HL-60 (cell line): ENCODE data around the gene SEZ6L2.
A peak's percentile ranks its signal among the peaks of the same experiment; 100 is the strongest.

ENCODE experiments used
- DNase-seq, 2 experiments: peaks; one replicate each; pipeline ENCODE4 v3.0.0-alpha.2; 2010 to 2020; ENCODE audit warnings: low read depth in 1 of 2, low spot score in 1 of 2
- H3K27ac ChIP-seq: fragments of 250-450 bp; sonication (Bioruptor Pico); replicated peaks from 2 replicates; pipeline ENCODE4 v1.5.1; 2020; ENCODE audit warnings: mild to moderate bottlenecking, moderate library complexity
- H3K27me3 ChIP-seq: fragments of 250-450 bp; sonication (Bioruptor Pico); 2 replicates; pipeline ENCODE4 v1.5.1; 2021; ENCODE audit warnings: mild to moderate bottlenecking, moderate library complexity; ENCODE audit not compliant: insufficient read depth, poor library complexity, severe bottlenecking
- H3K4me3 ChIP-seq: replicated peaks from 2 replicates; pipeline ENCODE4 v1.5.1; 2011; ENCODE audit warnings: mild to moderate bottlenecking, control low read depth, low read length; ENCODE audit not compliant: insufficient read depth
- GABPA ChIP-seq: IDR thresholded peaks from 2 replicates; pipeline ENCODE4 v1.6.1; 2012; ENCODE audit warnings: low read depth
- POLR2AphosphoS5 ChIP-seq: IDR thresholded peaks from 2 replicates; pipeline ENCODE4 v1.6.1; 2012; ENCODE audit warnings: low read depth
- SPI1 ChIP-seq: IDR thresholded peaks from 2 replicates; pipeline ENCODE4 v1.6.1; 2012; ENCODE audit warnings: low read depth, mild to moderate bottlenecking, borderline replicate concordance
- TF ChIP-seq, protein P1 (sequence below): IDR thresholded peaks from 2 replicates; pipeline ENCODE4 v1.6.1; 2012; ENCODE audit warnings: low read depth; ENCODE audit not compliant: insufficient replicate concordance
- TF ChIP-seq, protein P2 (sequence below): IDR thresholded peaks from one replicate; pipeline ENCODE4 v1.5.1; 2011; ENCODE audit warnings: low read length, control low read depth, inconsistent platforms; ENCODE audit not compliant: insufficient read depth

Gene SEZ6L2

DNA sequence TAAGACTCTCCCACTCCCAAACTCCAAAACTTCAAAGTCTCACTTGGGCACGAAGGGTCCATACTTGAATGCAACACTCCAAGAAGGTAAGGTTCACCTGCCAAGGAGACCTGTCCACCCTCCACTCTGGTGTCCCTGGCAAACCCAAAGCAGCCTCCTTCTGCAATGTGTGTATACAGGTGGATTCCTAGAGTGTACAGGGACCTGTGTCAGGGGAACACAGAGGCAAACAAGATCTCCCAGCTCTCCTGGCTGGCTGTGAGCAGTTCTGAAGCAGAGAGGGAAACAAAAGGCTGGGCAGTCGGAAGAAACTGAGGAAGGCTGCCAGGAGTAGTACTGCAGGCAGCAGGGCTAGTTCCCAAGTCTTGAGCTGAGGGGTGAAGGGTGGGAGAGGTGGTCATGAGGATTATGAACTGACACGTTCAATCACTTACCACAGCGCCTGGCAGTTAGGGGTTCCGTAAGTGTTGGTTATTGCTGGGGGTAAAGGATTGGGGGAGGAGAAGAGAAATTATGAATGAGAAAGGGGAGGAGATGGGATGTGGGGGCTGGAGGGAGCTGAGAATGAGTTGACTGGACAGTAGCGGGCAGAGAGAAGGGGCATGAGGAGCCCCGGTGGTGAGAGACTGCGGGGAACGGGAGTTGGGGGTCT lies 25.9 kb upstream of the SEZ6L2 start:
- DNase-seq, result peak in 1 of 2 experiments; percentile 32
- Histone ChIP-seq H3K27me3 (no peaks in the 10 kb centered on the region), H3K27ac (peak overlapping the region; percentile 75), H3K4me3 (peak overlapping the region; percentile 100)
- no peak for TF ChIP-seq GABPA
- TF ChIP-seq, protein P1, sequence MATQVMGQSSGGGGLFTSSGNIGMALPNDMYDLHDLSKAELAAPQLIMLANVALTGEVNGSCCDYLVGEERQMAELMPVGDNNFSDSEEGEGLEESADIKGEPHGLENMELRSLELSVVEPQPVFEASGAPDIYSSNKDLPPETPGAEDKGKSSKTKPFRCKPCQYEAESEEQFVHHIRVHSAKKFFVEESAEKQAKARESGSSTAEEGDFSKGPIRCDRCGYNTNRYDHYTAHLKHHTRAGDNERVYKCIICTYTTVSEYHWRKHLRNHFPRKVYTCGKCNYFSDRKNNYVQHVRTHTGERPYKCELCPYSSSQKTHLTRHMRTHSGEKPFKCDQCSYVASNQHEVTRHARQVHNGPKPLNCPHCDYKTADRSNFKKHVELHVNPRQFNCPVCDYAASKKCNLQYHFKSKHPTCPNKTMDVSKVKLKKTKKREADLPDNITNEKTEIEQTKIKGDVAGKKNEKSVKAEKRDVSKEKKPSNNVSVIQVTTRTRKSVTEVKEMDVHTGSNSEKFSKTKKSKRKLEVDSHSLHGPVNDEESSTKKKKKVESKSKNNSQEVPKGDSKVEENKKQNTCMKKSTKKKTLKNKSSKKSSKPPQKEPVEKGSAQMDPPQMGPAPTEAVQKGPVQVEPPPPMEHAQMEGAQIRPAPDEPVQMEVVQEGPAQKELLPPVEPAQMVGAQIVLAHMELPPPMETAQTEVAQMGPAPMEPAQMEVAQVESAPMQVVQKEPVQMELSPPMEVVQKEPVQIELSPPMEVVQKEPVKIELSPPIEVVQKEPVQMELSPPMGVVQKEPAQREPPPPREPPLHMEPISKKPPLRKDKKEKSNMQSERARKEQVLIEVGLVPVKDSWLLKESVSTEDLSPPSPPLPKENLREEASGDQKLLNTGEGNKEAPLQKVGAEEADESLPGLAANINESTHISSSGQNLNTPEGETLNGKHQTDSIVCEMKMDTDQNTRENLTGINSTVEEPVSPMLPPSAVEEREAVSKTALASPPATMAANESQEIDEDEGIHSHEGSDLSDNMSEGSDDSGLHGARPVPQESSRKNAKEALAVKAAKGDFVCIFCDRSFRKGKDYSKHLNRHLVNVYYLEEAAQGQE, result no peak
- no peak for TF ChIP-seq SPI1
- TF ChIP-seq, protein P2, sequence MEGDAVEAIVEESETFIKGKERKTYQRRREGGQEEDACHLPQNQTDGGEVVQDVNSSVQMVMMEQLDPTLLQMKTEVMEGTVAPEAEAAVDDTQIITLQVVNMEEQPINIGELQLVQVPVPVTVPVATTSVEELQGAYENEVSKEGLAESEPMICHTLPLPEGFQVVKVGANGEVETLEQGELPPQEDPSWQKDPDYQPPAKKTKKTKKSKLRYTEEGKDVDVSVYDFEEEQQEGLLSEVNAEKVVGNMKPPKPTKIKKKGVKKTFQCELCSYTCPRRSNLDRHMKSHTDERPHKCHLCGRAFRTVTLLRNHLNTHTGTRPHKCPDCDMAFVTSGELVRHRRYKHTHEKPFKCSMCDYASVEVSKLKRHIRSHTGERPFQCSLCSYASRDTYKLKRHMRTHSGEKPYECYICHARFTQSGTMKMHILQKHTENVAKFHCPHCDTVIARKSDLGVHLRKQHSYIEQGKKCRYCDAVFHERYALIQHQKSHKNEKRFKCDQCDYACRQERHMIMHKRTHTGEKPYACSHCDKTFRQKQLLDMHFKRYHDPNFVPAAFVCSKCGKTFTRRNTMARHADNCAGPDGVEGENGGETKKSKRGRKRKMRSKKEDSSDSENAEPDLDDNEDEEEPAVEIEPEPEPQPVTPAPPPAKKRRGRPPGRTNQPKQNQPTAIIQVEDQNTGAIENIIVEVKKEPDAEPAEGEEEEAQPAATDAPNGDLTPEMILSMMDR, result no peak
- no peak for TF ChIP-seq POLR2AphosphoS5

DNA sequence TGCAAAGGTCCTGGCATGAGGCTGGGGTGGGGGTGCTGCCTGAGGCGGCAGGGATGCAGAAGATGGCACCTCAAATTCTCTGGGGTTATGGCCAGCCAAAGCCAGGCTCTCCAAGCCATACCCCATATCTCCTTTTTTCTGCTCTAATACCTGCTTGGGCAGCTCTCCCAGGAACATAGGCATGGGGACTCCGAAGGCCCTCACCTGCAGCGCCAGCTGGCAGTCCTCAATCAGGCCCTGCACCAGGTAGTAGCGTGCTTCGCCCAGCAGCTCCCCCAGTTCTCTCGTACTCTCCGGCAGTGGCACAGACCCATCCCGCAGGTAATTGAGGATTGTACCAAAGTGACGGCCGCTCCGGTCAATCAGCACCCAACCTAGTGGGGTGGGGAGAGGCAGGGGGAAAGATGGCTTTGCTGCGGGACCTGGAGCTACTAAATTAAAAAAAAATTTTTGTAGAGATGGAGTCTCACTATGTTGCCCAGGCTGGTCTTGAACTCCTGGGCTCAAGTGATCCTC lies 23.7 kb upstream of the SEZ6L2 start:
- no peak for DNase-seq
- Histone ChIP-seq H3K4me3 (no peak overlapping the region), H3K27ac (no peak overlapping the region), H3K27me3 (no peaks in the 10 kb centered on the region)
- TF ChIP-seq SPI1 (no peak), GABPA (no peak), POLR2AphosphoS5 (no peak)
- TF ChIP-seq, protein P1, result no peak
- TF ChIP-seq, protein P2, result no peak

DNA sequence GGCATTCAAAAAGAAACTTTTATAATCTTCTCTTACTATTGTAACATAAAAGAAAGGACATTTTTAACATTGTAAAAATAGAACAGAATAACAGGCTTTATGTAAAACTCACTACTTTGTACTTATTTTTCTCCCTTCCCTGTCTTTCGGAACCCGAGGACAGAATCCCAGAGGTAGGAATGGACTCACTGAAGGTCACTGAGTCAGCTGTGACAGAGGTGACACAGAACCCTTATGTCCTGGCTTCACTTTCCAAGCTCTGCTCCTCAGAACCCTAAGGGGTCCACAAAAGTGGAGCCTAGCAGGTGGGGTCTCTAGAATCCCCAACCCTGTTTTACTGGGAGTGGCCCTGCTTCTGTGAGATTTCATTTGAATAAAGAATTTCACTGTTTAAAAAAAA lies 23.0 kb upstream of the SEZ6L2 start:
- no peak for TF ChIP-seq SPI1
- TF ChIP-seq GABPA, result no peak
- TF ChIP-seq POLR2AphosphoS5, result no peak
- TF ChIP-seq, protein P1, result no peak
- TF ChIP-seq, protein P2, result no peak
- no peaks in the 10 kb centered on the region for H3K27me3 ChIP-seq
- no peak overlapping the region for H3K4me3 ChIP-seq
- no peak for DNase-seq
- no peak overlapping the region for H3K27ac ChIP-seq
